GM10248 (cell line): ENCODE data around the gene RASGRF2.

Experiments used
- CTCF ChIA-PET: fragments of 300-600 bp; sonication (Branson Sonifier 250); formaldehyde crosslinking; extraction: SDS; loops from one replicate; lab custom pipeline; 2021; ENCODE audit warnings: antibody characterized with exemption; lab: Yijun Ruan, JAX
- POLR2A ChIA-PET: fragments of 350-650 bp; sonication (Branson Sonifier 250); formaldehyde crosslinking; extraction: SDS; loops from one replicate; lab custom pipeline; 2020; ENCODE audit warnings: antibody characterized with exemption; lab: Yijun Ruan, JAX
- DNase-seq: peaks from one replicate; pipeline ENCODE4 v3.0.0; 2012; ENCODE audit errors: extremely low spot score
- CTCF ChIP-seq: IDR thresholded peaks from 2 replicates; pipeline ENCODE4 v1.5.1; 2012; ENCODE audit warnings: mild to moderate bottlenecking, low read depth; ENCODE audit errors: extremely low read depth, missing control alignments, control extremely low read depth

The RASGRF2 gene

DNA sequence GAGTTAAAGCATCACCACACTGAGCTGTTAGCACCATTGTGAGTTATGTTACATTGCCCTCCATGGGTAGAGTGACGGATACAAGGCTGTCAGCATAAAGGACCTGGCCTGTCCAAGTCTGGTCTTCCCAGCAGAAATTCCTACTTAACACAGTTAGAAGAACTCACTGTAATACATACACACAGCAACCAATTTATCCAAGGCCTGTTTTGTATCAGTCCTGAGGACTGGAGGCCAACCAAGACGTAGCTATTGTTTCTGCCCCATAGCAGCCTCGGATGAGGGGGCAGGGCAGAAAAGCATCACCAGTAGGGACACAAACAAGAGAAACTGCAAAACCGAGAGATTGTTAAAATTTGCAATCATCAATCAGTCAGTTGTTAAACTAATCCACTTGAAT is 206.9 kb downstream of the RASGRF2 start:
- no peak for DNase-seq
- ChIA-PET POLR2A (no interaction called here), CTCF (interaction anchor here (0.9 to 2.2 kb wide), 6 partner anchors 16 to 480 kb away, joined by 4 to 7 read pairs (median 5); no protein-coding TSS in a partner anchor)
- no peak for TF ChIP-seq CTCF

DNA sequence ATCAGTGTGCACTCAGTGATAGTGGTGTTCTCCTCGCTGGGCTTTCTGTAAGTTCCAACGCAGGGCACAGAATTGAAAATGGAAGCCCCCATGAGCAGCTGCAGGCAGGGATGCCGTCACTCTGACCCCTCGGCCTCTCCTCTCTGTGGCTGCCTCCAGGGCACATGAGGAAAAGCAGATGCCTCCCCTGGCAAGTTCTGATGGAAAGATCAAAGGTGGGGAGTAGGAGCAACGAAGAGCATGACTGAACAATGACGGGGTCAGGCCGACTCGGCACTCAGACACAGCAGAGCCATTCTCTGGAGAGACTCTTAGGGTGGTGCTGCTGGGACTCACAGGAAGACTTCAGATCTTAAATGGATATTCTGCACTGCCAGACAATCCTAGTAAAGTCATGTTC is 207.4 kb downstream of the RASGRF2 start:
- ChIA-PET CTCF (interaction anchor here (1.1 to 2.0 kb wide), 4 partner anchors 15 to 480 kb away, joined by 4 to 7 read pairs (median 5); no protein-coding TSS in a partner anchor), POLR2A (no interaction called here)
- TF ChIP-seq CTCF, result no peak
- no peak for DNase-seq

DNA sequence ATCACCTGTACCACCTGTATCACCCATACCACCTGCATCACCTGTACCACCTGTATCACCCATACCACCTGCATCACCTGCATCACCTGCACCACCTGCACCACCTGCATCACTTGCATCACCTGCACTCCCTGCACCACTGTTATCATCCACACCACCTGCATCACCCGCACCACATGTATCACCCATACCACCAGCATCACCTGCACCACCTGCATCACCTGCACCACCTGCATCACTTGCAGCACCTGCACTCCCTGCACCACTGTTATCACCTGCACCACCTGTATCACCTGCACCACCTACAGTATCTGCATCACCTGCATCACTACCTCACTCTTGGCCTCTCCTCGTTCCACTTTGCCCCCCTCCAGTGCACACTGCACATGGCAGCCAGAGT is 209.8 kb downstream of the RASGRF2 start:
- POLR2A ChIA-PET, result no interaction called here
- DNase-seq, result no peak
- CTCF ChIA-PET, result interaction anchor here (1.2 to 1.5 kb wide), 2 partner anchors 25 kb away, joined by 3 read pairs; no protein-coding TSS in a partner anchor
- TF ChIP-seq CTCF, result no peak

DNA sequence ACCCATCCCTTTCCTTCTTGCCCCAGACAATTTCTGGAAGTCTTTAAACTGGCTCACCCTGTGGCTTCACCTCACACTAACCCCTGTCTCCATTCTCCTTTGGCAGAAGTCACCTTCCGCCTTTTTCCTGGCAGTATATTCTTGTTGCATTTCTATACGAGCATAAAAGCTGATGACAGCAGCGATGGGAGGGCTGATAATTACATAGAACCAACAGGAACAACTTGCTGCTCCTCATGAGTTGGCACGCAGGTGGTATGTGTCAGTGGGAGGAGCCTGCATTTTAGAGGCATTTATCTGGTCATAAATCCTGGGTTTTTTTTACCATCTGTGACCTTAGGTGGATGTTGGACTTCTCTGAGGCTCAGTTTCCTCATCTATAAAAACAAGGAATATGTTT is 211.6 kb downstream of the RASGRF2 start:
- no peak for TF ChIP-seq CTCF
- ChIA-PET POLR2A (no interaction called here), CTCF (no interaction called here)
- no peak for DNase-seq

DNA sequence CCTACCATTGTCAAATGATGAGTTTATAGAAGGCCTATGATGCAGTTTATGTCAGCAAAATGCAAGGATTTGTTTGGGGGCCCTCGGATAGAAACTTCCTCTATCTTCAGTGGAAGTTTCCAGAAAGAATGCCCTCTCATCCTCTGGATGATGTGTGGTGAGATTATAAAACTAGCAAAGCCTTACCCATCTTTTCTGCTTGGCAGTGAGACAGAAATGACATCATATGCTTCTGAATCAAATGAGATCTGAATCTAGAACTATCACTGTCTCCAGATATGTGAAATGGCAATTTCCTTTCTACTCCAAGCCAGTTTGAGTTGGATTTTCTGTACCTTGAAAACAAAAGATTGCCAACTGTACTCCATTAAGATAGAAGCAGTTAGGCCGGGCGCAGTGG is 212.5 kb downstream of the RASGRF2 start:
- POLR2A ChIA-PET, result no interaction called here
- no peak for TF ChIP-seq CTCF
- no peak for DNase-seq
- CTCF ChIA-PET, result no interaction called here

GRCh38 chr5:81177061-81177460 is 216.9 kb downstream of the RASGRF2 start:
- ChIA-PET POLR2A (no interaction called here), CTCF (interaction anchor here (1.1 to 3.4 kb wide), 3 partner anchors 18 to 505 kb away, joined by 3 to 13 read pairs (median 3); no protein-coding TSS in a partner anchor)
- no peak for DNase-seq
- TF ChIP-seq CTCF, result no peak
